Esophagus squamous epithelium (tissue), 4 donors: ENCODE data around the gene PLCE1.

ENCODE experiments used
- POLR2A ChIP-seq, 4 donors: fragments of 450-650 bp; IDR thresholded peaks; one replicate each; pipeline ENCODE4 v1.6.1; 2017; ENCODE audit warnings: antibody characterized with exemption in 4 of 4, mild to moderate bottlenecking in 4 of 4, moderate library complexity in 3 of 4
- TF ChIP-seq, protein P1 (sequence below), 6 experiments: fragments of 450-650 bp in 4 of 6; fragments of 200-600 bp in 2 of 6; sonication (generic) in 2 of 6; IDR thresholded peaks; one replicate each; pipeline ENCODE4 v1.5.1; 2016 to 2019; ENCODE audit warnings: antibody characterized with exemption in 6 of 6, mild to moderate bottlenecking in 4 of 6, moderate library complexity in 4 of 6

DNA sequence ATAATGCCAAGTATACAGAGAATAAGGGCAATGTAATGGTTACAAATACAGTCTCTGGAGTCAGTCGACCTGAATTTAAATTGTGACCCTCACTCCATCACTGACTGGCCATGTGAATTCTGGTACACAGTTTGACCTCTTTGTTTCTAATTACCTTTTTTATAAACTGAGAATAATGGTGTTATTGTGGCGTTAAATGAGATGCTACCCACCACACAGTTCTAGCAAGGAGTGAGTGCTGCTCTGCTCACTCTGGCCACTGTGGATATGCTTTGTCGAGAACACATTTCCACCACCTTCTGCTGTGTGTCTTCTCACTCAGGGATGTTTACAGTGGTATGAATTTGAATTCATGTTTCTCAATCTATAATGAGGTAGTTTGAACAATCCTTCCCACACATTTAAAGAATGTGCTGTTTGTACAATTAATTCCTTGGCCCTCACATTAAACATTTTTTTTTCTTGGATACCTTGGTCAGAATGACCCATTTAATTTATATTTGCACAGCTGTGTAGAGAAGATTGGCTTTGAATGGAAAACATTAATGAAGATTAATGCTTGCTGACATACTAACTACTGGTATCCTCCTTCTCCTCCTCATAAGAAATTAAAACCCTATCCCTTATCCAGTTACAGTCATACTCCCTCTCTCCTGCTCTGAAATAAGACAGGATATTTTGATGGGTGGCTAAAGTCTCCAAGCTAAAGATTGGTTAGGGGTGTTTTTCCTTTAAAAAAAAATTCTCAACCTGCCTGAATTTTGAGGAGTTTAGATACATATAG is 42.4 kb downstream of the PLCE1 start:
- TF ChIP-seq, protein P1, sequence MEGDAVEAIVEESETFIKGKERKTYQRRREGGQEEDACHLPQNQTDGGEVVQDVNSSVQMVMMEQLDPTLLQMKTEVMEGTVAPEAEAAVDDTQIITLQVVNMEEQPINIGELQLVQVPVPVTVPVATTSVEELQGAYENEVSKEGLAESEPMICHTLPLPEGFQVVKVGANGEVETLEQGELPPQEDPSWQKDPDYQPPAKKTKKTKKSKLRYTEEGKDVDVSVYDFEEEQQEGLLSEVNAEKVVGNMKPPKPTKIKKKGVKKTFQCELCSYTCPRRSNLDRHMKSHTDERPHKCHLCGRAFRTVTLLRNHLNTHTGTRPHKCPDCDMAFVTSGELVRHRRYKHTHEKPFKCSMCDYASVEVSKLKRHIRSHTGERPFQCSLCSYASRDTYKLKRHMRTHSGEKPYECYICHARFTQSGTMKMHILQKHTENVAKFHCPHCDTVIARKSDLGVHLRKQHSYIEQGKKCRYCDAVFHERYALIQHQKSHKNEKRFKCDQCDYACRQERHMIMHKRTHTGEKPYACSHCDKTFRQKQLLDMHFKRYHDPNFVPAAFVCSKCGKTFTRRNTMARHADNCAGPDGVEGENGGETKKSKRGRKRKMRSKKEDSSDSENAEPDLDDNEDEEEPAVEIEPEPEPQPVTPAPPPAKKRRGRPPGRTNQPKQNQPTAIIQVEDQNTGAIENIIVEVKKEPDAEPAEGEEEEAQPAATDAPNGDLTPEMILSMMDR (IDR thresholded peaks at IDR 0.05), result no peak
- no peak for TF ChIP-seq POLR2A (IDR thresholded peaks at IDR 0.05)
